ENCODE data around the gene UST. TPM values are rescaled to one million over a fixed set of nuclear protein-coding genes. Genes with fewer than 3 reads are reported as not detected.

The UST gene
- total RNA-seq, 2 experiments from 2014 or later: 1.4 to 4.1 TPM

DNA sequence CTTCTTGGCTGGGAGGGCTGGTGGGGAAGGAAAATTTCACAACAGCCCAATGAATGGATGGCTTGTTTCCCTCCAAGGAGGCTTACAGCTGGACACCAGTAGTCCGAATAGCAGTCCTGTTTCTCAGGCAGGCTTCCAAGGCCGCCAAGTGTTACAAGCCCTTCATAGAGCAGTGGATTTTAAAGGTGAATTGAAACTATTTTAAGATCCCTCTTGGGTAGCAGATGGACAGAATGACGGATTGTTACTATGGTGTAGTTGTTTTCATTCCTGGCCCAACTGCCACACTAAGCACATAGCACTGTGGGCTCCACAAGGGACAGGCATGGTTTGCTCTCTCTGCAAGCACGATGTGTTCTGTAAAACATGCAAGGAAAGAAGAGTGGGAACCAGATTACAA lies 367.3 kb downstream of the UST start:
- Histone ChIP-seq H3K4me3 (ENCODE audit: low read depth, low read length, poor library complexity, severe bottlenecking) (no peak overlapping the region), H3K9me2 (ENCODE audit: insufficient read depth, low read length) (no peaks in the 10 kb centered on the region), H3K79me2 (ENCODE audit: insufficient read depth, low read depth, low read length) (no peaks in the 10 kb centered on the region), H3K27ac (ENCODE audit: low read depth, low read length, poor library complexity, severe bottlenecking) (no peak overlapping the region), H3K4me1 (ENCODE audit: insufficient read depth, low read length, poor library complexity, severe bottlenecking) (peaks cover 44% of the 10 kb centered on the region), H2AFZ (ENCODE audit: low read length) (no peak overlapping the region), H3K9me3 (ENCODE audit: low read length) (no peaks in the 10 kb centered on the region; the same call in 1 of the 2 replicates), H3K36me3 (ENCODE audit: insufficient read depth, low read length) (no peaks in the 10 kb centered on the region), H4K20me1 (ENCODE audit: insufficient read depth, low read length) (no peaks in the 10 kb centered on the region), H3K4me2 (ENCODE audit: low read length) (no peak overlapping the region)
- BruUV-seq (replicated peaks): no TSS peak
- TF ChIP-seq EZH2phosphoT487 (IDR thresholded peaks at IDR 0.05; ENCODE audit: borderline replicate concordance, low read depth, low read length): no peak
- TF ChIP-seq, protein P1, sequence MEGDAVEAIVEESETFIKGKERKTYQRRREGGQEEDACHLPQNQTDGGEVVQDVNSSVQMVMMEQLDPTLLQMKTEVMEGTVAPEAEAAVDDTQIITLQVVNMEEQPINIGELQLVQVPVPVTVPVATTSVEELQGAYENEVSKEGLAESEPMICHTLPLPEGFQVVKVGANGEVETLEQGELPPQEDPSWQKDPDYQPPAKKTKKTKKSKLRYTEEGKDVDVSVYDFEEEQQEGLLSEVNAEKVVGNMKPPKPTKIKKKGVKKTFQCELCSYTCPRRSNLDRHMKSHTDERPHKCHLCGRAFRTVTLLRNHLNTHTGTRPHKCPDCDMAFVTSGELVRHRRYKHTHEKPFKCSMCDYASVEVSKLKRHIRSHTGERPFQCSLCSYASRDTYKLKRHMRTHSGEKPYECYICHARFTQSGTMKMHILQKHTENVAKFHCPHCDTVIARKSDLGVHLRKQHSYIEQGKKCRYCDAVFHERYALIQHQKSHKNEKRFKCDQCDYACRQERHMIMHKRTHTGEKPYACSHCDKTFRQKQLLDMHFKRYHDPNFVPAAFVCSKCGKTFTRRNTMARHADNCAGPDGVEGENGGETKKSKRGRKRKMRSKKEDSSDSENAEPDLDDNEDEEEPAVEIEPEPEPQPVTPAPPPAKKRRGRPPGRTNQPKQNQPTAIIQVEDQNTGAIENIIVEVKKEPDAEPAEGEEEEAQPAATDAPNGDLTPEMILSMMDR (conservative IDR thresholded peaks at IDR 0.05; ENCODE audit: low read length): no peak
- ChIA-PET POLR2A (interaction anchor here (2.4 kb wide), 1 partner anchor 353 kb away, joined by 8 read pairs; no protein-coding TSS in a partner anchor), CTCF (ENCODE audit: unreplicated experiment) (no interaction called here)
- intact Hi-C loops (cut with micrococcal nuclease; ENCODE audit: unreplicated experiment): no loop called here
- DNase-seq (ENCODE audit: low spot score): no peak

DNA sequence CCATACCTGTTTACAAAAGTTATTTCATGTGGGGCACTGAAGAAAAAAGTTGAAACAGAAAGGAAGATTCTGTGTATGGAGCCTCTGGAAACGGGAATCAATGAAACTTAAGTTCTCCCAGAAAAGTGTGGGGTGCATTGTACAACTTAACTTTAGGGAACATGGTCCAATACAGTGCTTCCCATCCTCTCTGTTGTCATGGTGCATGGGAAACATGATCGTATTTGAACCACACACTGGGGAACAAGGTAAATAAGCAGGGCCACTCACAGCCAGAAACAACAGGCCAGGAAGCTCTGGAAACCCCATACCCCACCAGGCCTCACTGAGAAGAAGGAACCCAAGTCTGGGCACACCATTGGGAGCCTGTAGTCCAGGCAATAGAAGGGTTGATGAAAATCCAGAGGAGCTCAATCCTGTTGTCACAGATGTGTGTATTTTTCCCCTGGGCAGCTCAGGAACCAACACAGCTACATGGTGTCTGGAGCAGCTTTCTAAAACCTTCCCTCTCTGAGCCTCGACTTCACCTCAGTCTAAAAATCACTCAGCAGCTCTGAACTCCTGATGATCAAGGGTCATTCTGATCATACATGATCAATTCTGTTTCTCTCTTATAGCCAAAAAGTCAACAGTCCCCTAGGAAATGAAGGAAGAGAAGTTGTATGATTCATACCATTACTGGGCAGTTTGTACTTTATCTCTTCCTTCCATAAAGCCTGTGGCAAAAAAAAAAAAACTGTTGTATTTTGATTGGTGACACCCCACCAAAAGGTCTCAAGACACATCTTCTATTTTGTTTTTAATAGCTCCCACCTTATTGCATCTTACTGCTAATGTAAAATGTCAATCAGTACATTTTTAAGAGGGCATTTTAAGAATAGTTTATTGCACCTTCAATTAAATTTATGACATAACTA lies 372.2 kb downstream of the UST start:
- H3K79me2 ChIP-seq (ENCODE audit: insufficient read depth, low read depth, low read length): no peaks in the 10 kb centered on the region
- H3K9me3 ChIP-seq (ENCODE audit: low read length): no peaks in the 10 kb centered on the region
- no peaks in the 10 kb centered on the region for H4K20me1 ChIP-seq (ENCODE audit: insufficient read depth, low read length)
- ChIA-PET POLR2A (interaction anchor here (0.7 to 1.0 kb wide), 3 partner anchors 9 to 86 kb away, joined by 3 read pairs; no protein-coding TSS in a partner anchor), CTCF (ENCODE audit: unreplicated experiment) (no interaction called here)
- no peaks in the 10 kb centered on the region for H3K36me3 ChIP-seq (ENCODE audit: insufficient read depth, low read length)
- intact Hi-C loops (cut with micrococcal nuclease; ENCODE audit: unreplicated experiment): no loop called here
- H3K27ac ChIP-seq (ENCODE audit: low read depth, low read length, poor library complexity, severe bottlenecking): no peak overlapping the region
- no peaks in the 10 kb centered on the region for H3K9me2 ChIP-seq (ENCODE audit: insufficient read depth, low read length)
- DNase-seq (ENCODE audit: low spot score): no peak
- TF ChIP-seq EZH2phosphoT487 (IDR thresholded peaks at IDR 0.05; ENCODE audit: borderline replicate concordance, low read depth, low read length): no peak
- TF ChIP-seq, protein P1 (conservative IDR thresholded peaks at IDR 0.05; ENCODE audit: low read length): no peak
- BruUV-seq (replicated peaks): no TSS peak
- no peak overlapping the region for H2AFZ ChIP-seq (ENCODE audit: low read length)
- no peak overlapping the region for H3K4me3 ChIP-seq (ENCODE audit: low read depth, low read length, poor library complexity, severe bottlenecking)
- no peak overlapping the region for H3K4me2 ChIP-seq (ENCODE audit: low read length)
- peaks cover 5% of the 10 kb centered on the region for H3K4me1 ChIP-seq (ENCODE audit: insufficient read depth, low read length, poor library complexity, severe bottlenecking)

Data from OCI-LY7 (cell line).